SK-N-SH (cell line): Measurements from ENCODE around the gene AKT3. TPM values are rescaled to one million over a fixed set of nuclear protein-coding genes. Genes with fewer than 3 reads are reported as not detected.

Experiments used
- CTCF ChIA-PET: fragments of 300-600, 350-600 bp; formaldehyde crosslinking; extraction: SDS; loops from one replicate; lab custom pipeline; 2021; lab: Yijun Ruan, JAX
- POLR2A ChIA-PET: fragments of 350-600 bp; sonication (Branson Sonifier 250); formaldehyde crosslinking; extraction: SDS; loops from one replicate; lab custom pipeline; 2020; ENCODE audit warnings: antibody characterized with exemption, inconsistent platforms; lab: Yijun Ruan, JAX
- DNase-seq: peaks from one replicate; pipeline ENCODE4 v3.0.0; 2012
- H2AFZ ChIP-seq: fragments of 200-600 bp; sonication (generic); 2 replicates; pipeline ENCODE4 v1.8.1; 2016; ENCODE audit warnings: antibody characterized with exemption, mild to moderate bottlenecking, low read depth
- H3F3A ChIP-seq: fragments of 200-600 bp; sonication (generic); replicated peaks from 2 replicates; pipeline ENCODE3; 2016; ENCODE audit warnings: antibody characterized with exemption, mild to moderate bottlenecking; ENCODE audit not compliant: insufficient read depth
- H3K27ac ChIP-seq, 2 experiments: fragments of 200-500 bp in 1 of 2; fragments of 200-600 bp in 1 of 2; sonication (Bioruptor generic) in 1 of 2; sonication (generic), shearing (Covaris generic) in 1 of 2; 2 replicates each; pipeline versions ENCODE4 v1.5.1 to v1.6.1; 2014 to 2016; ENCODE audit warnings: low read depth in 2 of 2, inconsistent platforms in 1 of 2, low read length in 1 of 2, mild to moderate bottlenecking in 1 of 2, mixed read lengths in 1 of 2
- H3K27me3 ChIP-seq: fragments of 200-600 bp; sonication (generic), shearing (Covaris generic); 2 replicates; pipeline ENCODE4 v1.6.1; 2016; ENCODE audit warnings: mixed run types; ENCODE audit not compliant: insufficient read depth
- H3K36me3 ChIP-seq, 2 experiments: fragments of 200-500 bp in 1 of 2; fragments of 200-600 bp in 1 of 2; sonication (Bioruptor generic) in 1 of 2; sonication (generic) in 1 of 2; replicated peaks in 1 of 2; 2 replicates each; pipeline versions ENCODE3 to v1.5.1; 2014 to 2016; ENCODE audit warnings: low read length in 1 of 2, mild to moderate bottlenecking in 1 of 2; ENCODE audit not compliant: insufficient read depth in 2 of 2, control insufficient read depth in 1 of 2
- H3K4me1 ChIP-seq, 2 experiments: fragments of 200-500 bp in 1 of 2; fragments of 200-600 bp in 1 of 2; sonication (Bioruptor generic) in 1 of 2; sonication (generic), shearing (Covaris generic) in 1 of 2; 2 replicates each; pipeline versions ENCODE4 v1.5.1 to v1.6.1; 2014 to 2016; ENCODE audit warnings: low read depth in 1 of 2, low read length in 1 of 2, mixed run types in 1 of 2; ENCODE audit not compliant: insufficient read depth in 2 of 2, control insufficient read depth in 1 of 2
- H3K4me2 ChIP-seq: fragments of 200-600 bp; sonication (generic), shearing (Covaris generic); 2 replicates; pipeline ENCODE4 v1.6.1; 2017; ENCODE audit warnings: mixed run types
- H3K4me3 ChIP-seq, 2 experiments: fragments of 200-500 bp in 1 of 2; fragments of 200-600 bp in 1 of 2; sonication (Bioruptor generic) in 1 of 2; sonication (generic), shearing (Covaris generic) in 1 of 2; 2 replicates each; pipeline versions ENCODE4 v1.5.1 to v1.8.1; 2014 to 2016; ENCODE audit warnings: low read depth in 2 of 2, inconsistent platforms in 1 of 2, low read length in 1 of 2, mild to moderate bottlenecking in 1 of 2, mixed read lengths in 1 of 2, moderate library complexity in 1 of 2
- H3K79me2 ChIP-seq: fragments of 200-600 bp; sonication (generic); 2 replicates; pipeline ENCODE4 v1.8.1; 2017; ENCODE audit warnings: mild to moderate bottlenecking; ENCODE audit not compliant: insufficient read depth
- H3K9ac ChIP-seq: fragments of 200-600 bp; sonication (generic); 2 replicates; pipeline ENCODE4 v1.6.1; 2017; ENCODE audit warnings: mixed run types
- H3K9me2 ChIP-seq: fragments of 200-600 bp; sonication (generic); 2 replicates; pipeline ENCODE4 v1.6.1; 2017; ENCODE audit warnings: mixed run types
- H3K9me3 ChIP-seq: fragments of 200-600 bp; sonication (generic); 2 replicates; pipeline ENCODE4 v1.6.1; 2017; ENCODE audit warnings: mixed run types, mild to moderate bottlenecking, moderate library complexity
- H4K20me1 ChIP-seq: fragments of 200-600 bp; sonication (generic); 2 replicates; pipeline ENCODE4 v1.6.1; 2017; ENCODE audit warnings: mild to moderate bottlenecking, mixed run types; ENCODE audit not compliant: insufficient read depth
- ELF1 ChIP-seq: IDR thresholded peaks from 2 replicates; pipeline ENCODE4 v1.4.0; 2012
- EZH2phosphoT487 ChIP-seq: fragments of 200-600 bp; sonication (generic); IDR thresholded peaks from 2 replicates; pipeline ENCODE4 v1.6.1; 2017; ENCODE audit warnings: low read depth, mixed run types, mild to moderate bottlenecking, antibody characterized with exemption, moderate library complexity, borderline replicate concordance
- FOSL2 ChIP-seq: IDR thresholded peaks from 2 replicates; pipeline ENCODE4 v1.4.0; 2012; ENCODE audit warnings: low read depth, mild to moderate bottlenecking, moderate library complexity, borderline replicate concordance
- NFIC ChIP-seq: IDR thresholded peaks from 2 replicates; pipeline ENCODE4 v1.4.0; 2012; ENCODE audit warnings: borderline replicate concordance
- POLR2AphosphoS5 ChIP-seq: IDR thresholded peaks from 2 replicates; pipeline ENCODE4 v1.6.1; 2012; ENCODE audit warnings: low read depth, low read length
- RAD21 ChIP-seq: IDR thresholded peaks from 2 replicates; pipeline ENCODE4 v1.6.1; 2012; ENCODE audit warnings: mild to moderate bottlenecking, low read length
- RFX5 ChIP-seq: IDR thresholded peaks from 2 replicates; pipeline ENCODE4 v1.6.1; 2012; ENCODE audit warnings: mild to moderate bottlenecking, improper control_type of control experiment, low read length
- SIN3A ChIP-seq: IDR thresholded peaks from 2 replicates; pipeline ENCODE4 v1.6.1; 2012; ENCODE audit warnings: low read depth, mild to moderate bottlenecking, low read length, moderate library complexity, borderline replicate concordance
- SMC3 ChIP-seq: IDR thresholded peaks from 2 replicates; pipeline ENCODE4 v1.6.1; 2012; ENCODE audit warnings: low read depth, low read length, improper control_type of control experiment
- TAF1 ChIP-seq: IDR thresholded peaks from 2 replicates; pipeline ENCODE4 v1.6.1; 2012; ENCODE audit warnings: low read depth, mild to moderate bottlenecking, low read length, moderate library complexity, borderline replicate concordance
- polyA plus RNA-seq, 3 experiments: library from polyadenylated mRNA; depleted of rRNA; stranded (reverse); fragments of >200 nt; gene quantifications; 2 replicates each; pipeline ENCODE4 v1.2.3, GENCODE V29; 2012
- TF ChIP-seq, protein P1 (sequence below): IDR thresholded peaks from 2 replicates; pipeline ENCODE4 v1.4.0; 2012; ENCODE audit warnings: low read depth
- TF ChIP-seq, protein P2 (sequence below): IDR thresholded peaks from 2 replicates; pipeline ENCODE4 v1.6.1; 2012; ENCODE audit warnings: mild to moderate bottlenecking, low read depth, low read length, moderate library complexity

AKT3 gene
- polyA plus RNA-seq, 1 of the 3 experiments (the other 2 are of a cell fraction): 12.7 TPM

DNA sequence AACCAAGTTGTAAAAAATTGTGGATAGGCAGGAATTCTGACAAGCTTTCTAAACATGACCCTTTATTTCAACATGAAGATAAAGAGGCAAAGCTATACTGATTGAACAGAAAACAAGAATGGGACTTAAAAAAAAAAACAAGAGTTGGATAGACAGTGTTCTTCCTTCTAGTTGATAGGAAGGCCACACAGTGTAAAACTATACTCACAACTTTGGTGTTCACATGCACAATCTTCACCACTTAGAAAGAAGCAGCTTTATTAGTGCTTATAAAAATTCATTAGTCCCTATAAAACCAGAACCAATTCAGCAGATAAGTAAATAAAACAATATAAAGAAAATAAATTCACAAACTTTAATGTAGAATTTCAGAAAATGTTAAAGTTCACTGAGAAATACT lies 101.8 kb downstream of the AKT3 start:
- Histone ChIP-seq H3K27ac (no peak overlapping the region), H3F3A (peaks cover 13% of the 10 kb centered on the region), H3K4me2 (no peak overlapping the region), H3K36me3 (peaks cover 0 to 11% of the 10 kb centered on the region in 2 experiments), H3K27me3 (no peaks in the 10 kb centered on the region), H2AFZ (no peak overlapping the region), H3K4me1 (peaks cover 0 to 9% of the 10 kb centered on the region in 2 experiments; a peak in 2 of 4 replicates), H3K4me3 (no peak overlapping the region), H3K79me2 (peaks cover 72% of the 10 kb centered on the region), H3K9ac (no peak overlapping the region), H3K9me2 (no peaks in the 10 kb centered on the region), H3K9me3 (peaks cover 4% of the 10 kb centered on the region; the same call in 1 of the 2 replicates), H4K20me1 (no peaks in the 10 kb centered on the region)
- no peak for DNase-seq
- ChIA-PET POLR2A (no interaction called here), CTCF (interaction anchor here (0.7 to 3.0 kb wide), 14 partner anchors 10 to 523 kb away, joined by 3 to 18 read pairs (median 4); no protein-coding TSS in a partner anchor)
- TF ChIP-seq NFIC (no peak), ELF1 (no peak), SIN3A (no peak), RAD21 (no peak)
- TF ChIP-seq, protein P1, sequence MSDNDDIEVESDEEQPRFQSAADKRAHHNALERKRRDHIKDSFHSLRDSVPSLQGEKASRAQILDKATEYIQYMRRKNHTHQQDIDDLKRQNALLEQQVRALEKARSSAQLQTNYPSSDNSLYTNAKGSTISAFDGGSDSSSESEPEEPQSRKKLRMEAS: no peak

DNA sequence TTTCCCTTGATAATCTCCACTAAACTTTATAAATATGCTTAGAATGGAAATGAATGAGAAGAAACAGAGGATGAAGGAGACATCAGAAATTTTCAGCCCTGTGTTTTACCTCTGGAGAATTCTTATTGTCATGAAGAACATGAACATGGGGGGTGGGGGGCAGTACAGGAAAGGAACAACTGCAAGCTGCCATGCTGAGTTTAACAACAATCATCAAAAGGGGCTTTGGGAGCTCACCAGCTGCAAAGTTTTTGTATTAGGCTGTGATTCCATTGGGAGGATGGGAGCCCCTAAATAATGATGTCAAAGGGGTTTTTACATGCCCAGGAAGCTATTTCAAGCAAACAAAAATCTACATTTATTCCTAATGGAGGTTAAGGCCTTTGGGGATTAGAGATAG lies 103.3 kb downstream of the AKT3 start:
- Histone ChIP-seq H3K9me3 (peaks cover 4% of the 10 kb centered on the region; the same call in 1 of the 2 replicates), H3K27me3 (no peaks in the 10 kb centered on the region), H4K20me1 (no peaks in the 10 kb centered on the region), H3K79me2 (peaks cover 70% of the 10 kb centered on the region), H3K9ac (no peak overlapping the region), H3K27ac (no peak overlapping the region), H3F3A (peaks cover 10% of the 10 kb centered on the region), H2AFZ (no peak overlapping the region), H3K4me2 (no peak overlapping the region), H3K4me1 (peaks cover 0 to 7% of the 10 kb centered on the region in 2 experiments; a peak in 2 of 4 replicates), H3K36me3 (peaks cover 0 to 9% of the 10 kb centered on the region in 2 experiments), H3K9me2 (no peaks in the 10 kb centered on the region), H3K4me3 (no peak overlapping the region)
- POLR2A ChIA-PET: no interaction called here
- DNase-seq: no peak
- CTCF ChIA-PET: interaction anchor here (2.3 kb wide), 1 partner anchor 402 kb away, joined by 6 read pairs; no protein-coding TSS in a partner anchor
- no peak for TF ChIP-seq FOSL2
- no peak for TF ChIP-seq RFX5
- no peak for TF ChIP-seq TAF1
- no peak for TF ChIP-seq SIN3A
- TF ChIP-seq RAD21: no peak
- TF ChIP-seq, protein P2, sequence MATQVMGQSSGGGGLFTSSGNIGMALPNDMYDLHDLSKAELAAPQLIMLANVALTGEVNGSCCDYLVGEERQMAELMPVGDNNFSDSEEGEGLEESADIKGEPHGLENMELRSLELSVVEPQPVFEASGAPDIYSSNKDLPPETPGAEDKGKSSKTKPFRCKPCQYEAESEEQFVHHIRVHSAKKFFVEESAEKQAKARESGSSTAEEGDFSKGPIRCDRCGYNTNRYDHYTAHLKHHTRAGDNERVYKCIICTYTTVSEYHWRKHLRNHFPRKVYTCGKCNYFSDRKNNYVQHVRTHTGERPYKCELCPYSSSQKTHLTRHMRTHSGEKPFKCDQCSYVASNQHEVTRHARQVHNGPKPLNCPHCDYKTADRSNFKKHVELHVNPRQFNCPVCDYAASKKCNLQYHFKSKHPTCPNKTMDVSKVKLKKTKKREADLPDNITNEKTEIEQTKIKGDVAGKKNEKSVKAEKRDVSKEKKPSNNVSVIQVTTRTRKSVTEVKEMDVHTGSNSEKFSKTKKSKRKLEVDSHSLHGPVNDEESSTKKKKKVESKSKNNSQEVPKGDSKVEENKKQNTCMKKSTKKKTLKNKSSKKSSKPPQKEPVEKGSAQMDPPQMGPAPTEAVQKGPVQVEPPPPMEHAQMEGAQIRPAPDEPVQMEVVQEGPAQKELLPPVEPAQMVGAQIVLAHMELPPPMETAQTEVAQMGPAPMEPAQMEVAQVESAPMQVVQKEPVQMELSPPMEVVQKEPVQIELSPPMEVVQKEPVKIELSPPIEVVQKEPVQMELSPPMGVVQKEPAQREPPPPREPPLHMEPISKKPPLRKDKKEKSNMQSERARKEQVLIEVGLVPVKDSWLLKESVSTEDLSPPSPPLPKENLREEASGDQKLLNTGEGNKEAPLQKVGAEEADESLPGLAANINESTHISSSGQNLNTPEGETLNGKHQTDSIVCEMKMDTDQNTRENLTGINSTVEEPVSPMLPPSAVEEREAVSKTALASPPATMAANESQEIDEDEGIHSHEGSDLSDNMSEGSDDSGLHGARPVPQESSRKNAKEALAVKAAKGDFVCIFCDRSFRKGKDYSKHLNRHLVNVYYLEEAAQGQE: no peak
- TF ChIP-seq POLR2AphosphoS5: no peak
- no peak for TF ChIP-seq EZH2phosphoT487
- TF ChIP-seq SMC3: no peak
